Neural cell (in vitro differentiated cells): Measurements from ENCODE around the gene POLR2C.

Experiments
- CTCF ChIP-seq: fragments of 450-650 bp; IDR thresholded peaks from 2 replicates; pipeline ENCODE4 v1.5.1; 2014; ENCODE audit warnings: antibody characterized with exemption, mild to moderate bottlenecking, moderate library complexity; ENCODE audit not compliant: poor library complexity, severe bottlenecking
- EP300 ChIP-seq: fragments of 450-650 bp; conservative IDR thresholded peaks from 2 replicates; pipeline ENCODE4 v1.6.1; 2014; ENCODE audit warnings: antibody characterized with exemption, mild to moderate bottlenecking, moderate library complexity; ENCODE audit not compliant: poor library complexity, severe bottlenecking
- EZH2 ChIP-seq: fragments of 200-600, 300-800 bp; shearing (Covaris generic), sonication (generic); IDR thresholded peaks from 2 replicates; pipeline ENCODE4 v1.6.1; 2014; ENCODE audit warnings: antibody characterized with exemption, low read length, borderline replicate concordance, mild to moderate bottlenecking; ENCODE audit not compliant: insufficient read depth, poor library complexity, severe bottlenecking
- POLR2AphosphoS5 ChIP-seq: IDR thresholded peaks from 2 replicates; pipeline ENCODE4 v1.6.1; 2012
- REST ChIP-seq: IDR thresholded peaks from 2 replicates; pipeline ENCODE4 v1.6.1; 2012; ENCODE audit warnings: borderline replicate concordance
- SMC3 ChIP-seq: fragments of 450-650 bp; conservative IDR thresholded peaks from 2 replicates; pipeline ENCODE4 v1.6.1; 2014; ENCODE audit warnings: antibody characterized with exemption, mild to moderate bottlenecking, moderate library complexity; ENCODE audit not compliant: poor library complexity
- TAF1 ChIP-seq: IDR thresholded peaks from 2 replicates; pipeline ENCODE4 v1.6.1; 2012; ENCODE audit warnings: low read depth

GRCh38 chr16:57489229-57489628 is 26.8 kb downstream of the POLR2C start:
- TF ChIP-seq SMC3: no peak
- TF ChIP-seq EZH2: no peak
- TF ChIP-seq CTCF: no peak
- no peak for TF ChIP-seq EP300
- no peak for TF ChIP-seq TAF1
- TF ChIP-seq REST: no peak
- TF ChIP-seq POLR2AphosphoS5: no peak
